Gastrocnemius medialis (tissue), 4 donors: Measurements from ENCODE around the gene PLXND1. TPM values are rescaled to one million over a fixed set of nuclear protein-coding genes. Genes with fewer than 3 reads are reported as not detected.

Source experiments
- ATAC-seq, 2 donors: fragments of 150-250 bp; one replicate each; pipeline ENCODE4 v1.9.1; 2016
- DNase-seq, 2 donors: peaks; one replicate each; pipeline ENCODE4 v3.0.0-alpha.2; 2019
- H3K27ac ChIP-seq, 4 donors: fragments of 200-600 bp; sonication (generic); 1 replicate in 1 of 4; 2 replicates in 3 of 4; pipeline ENCODE4 v1.5.1; 2016 to 2018; ENCODE audit warnings: mild to moderate bottlenecking in 2 of 4, moderate library complexity in 1 of 4
- H3K27me3 ChIP-seq, 3 donors: fragments of 200-600 bp; sonication (generic) in 2 of 3; 1 replicate in 1 of 3; 2 replicates in 2 of 3; pipeline versions ENCODE4 v1.5.1 to v1.6.0; 2016 to 2019; ENCODE audit warnings: mild to moderate bottlenecking in 1 of 3, moderate library complexity in 1 of 3
- H3K36me3 ChIP-seq, 2 donors: fragments of 200-600 bp; sonication (generic) in 1 of 2; one replicate each; pipeline ENCODE4 v1.5.1; 2017 to 2018
- H3K4me1 ChIP-seq, 2 donors: fragments of 200-600 bp; sonication (generic) in 1 of 2; one replicate each; pipeline ENCODE4 v1.5.1; 2016 to 2017; ENCODE audit warnings: mild to moderate bottlenecking in 2 of 2
- H3K4me3 ChIP-seq, 4 donors: fragments of 200-600 bp; sonication (generic) in 3 of 4; 1 replicate in 1 of 4; 2 replicates in 3 of 4; pipeline ENCODE4 v1.5.1; 2016 to 2019; ENCODE audit warnings: mild to moderate bottlenecking in 2 of 4
- H3K9me3 ChIP-seq, 3 donors: fragments of 200-600 bp; sonication (generic) in 2 of 3; 1 replicate in 1 of 3; 2 replicates in 2 of 3; pipeline ENCODE4 v1.5.1; 2016 to 2019
- POLR2A ChIP-seq, 2 donors: fragments of 450-650 bp; IDR thresholded peaks; one replicate each; pipeline ENCODE4 v1.6.1; 2017; ENCODE audit warnings: antibody characterized with exemption in 2 of 2, mild to moderate bottlenecking in 2 of 2, moderate library complexity in 2 of 2
- in situ Hi-C, 4 donors: fragments of 200-750 bp; cut with MboI; loops; one replicate each; pipeline versions ENCODE4 v1.15.0 to v1.8.0; 2017; ENCODE audit warnings: low sequenced_read_pairs in 4 of 4
- intact Hi-C: fragments of 100-400 bp; cut with DNase I; formaldehyde crosslinking; loops from one replicate; pipeline ENCODE4 v1.15.1; 2023; ENCODE audit warnings: low total_unique reads
- total RNA-seq, 4 donors: library from RNA; depleted of rRNA; stranded (reverse); fragments of >200 nt; gene quantifications; one replicate each; pipeline versions ENCODE4 v1.1.0 to v1.2.3, GENCODE V29; 2016
- TF ChIP-seq, protein P1 (sequence below), 5 experiments: fragments of 450-650 bp in 3 of 5; fragments of 200-600 bp in 2 of 5; sonication (generic) in 2 of 5; IDR thresholded peaks in 4 of 5; conservative IDR thresholded peaks in 1 of 5; 1 replicate in 4 of 5; 2 replicates in 1 of 5; pipeline ENCODE4 v1.5.1; 2016 to 2019; ENCODE audit warnings: antibody characterized with exemption in 5 of 5, mild to moderate bottlenecking in 3 of 5, moderate library complexity in 3 of 5

Gene PLXND1
- total RNA-seq, 4 donors from 2014 or later = 15.7 to 70.9 (median 19.9) TPM

DNA sequence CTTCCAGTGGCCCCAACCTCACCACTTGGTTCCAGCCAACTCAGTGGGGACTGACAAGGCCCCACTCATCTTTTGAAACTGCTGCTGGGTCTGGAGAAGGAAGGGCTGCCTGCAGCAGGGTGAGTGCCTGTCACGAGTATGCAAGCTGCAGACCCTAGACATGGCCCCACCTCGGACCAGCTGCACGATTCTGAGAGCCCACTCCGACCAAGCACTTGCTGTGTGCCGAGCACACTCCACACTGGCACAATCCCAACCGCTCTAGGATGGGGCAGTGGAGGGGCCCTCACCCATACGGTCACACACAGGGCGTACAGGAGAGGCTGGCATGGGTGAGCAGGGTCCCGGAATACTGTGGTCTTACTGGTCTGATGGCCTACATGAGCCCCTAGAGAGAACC is 8.0 kb upstream of the PLXND1 start:
- no peak for ATAC-seq
- intact Hi-C loops = no loop called here
- H3K27me3 ChIP-seq = no peaks in the 10 kb centered on the region
- no peaks in the 10 kb centered on the region for H3K9me3 ChIP-seq
- TF ChIP-seq, protein P1, sequence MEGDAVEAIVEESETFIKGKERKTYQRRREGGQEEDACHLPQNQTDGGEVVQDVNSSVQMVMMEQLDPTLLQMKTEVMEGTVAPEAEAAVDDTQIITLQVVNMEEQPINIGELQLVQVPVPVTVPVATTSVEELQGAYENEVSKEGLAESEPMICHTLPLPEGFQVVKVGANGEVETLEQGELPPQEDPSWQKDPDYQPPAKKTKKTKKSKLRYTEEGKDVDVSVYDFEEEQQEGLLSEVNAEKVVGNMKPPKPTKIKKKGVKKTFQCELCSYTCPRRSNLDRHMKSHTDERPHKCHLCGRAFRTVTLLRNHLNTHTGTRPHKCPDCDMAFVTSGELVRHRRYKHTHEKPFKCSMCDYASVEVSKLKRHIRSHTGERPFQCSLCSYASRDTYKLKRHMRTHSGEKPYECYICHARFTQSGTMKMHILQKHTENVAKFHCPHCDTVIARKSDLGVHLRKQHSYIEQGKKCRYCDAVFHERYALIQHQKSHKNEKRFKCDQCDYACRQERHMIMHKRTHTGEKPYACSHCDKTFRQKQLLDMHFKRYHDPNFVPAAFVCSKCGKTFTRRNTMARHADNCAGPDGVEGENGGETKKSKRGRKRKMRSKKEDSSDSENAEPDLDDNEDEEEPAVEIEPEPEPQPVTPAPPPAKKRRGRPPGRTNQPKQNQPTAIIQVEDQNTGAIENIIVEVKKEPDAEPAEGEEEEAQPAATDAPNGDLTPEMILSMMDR (IDR thresholded peaks at IDR 0.05 in 4 of 5, conservative IDR thresholded peaks at IDR 0.05 in 1 of 5) = no peak
- no peak for TF ChIP-seq POLR2A (IDR thresholded peaks at IDR 0.05)
- no peak for DNase-seq
- no peaks in the 10 kb centered on the region for H3K36me3 ChIP-seq
- peak overlapping the region in 3 of 4 donors; percentile 27 to 77 (median 76) for H3K27ac ChIP-seq
- peaks cover 11 to 28% of the 10 kb centered on the region in 2 donors for H3K4me1 ChIP-seq
- H3K4me3 ChIP-seq = no peak overlapping the region
- in situ Hi-C loops = loop anchor here in 1 of 4 donors (10.0 kb wide), 1 partner anchor 120 kb away; no protein-coding TSS in a partner anchor

DNA sequence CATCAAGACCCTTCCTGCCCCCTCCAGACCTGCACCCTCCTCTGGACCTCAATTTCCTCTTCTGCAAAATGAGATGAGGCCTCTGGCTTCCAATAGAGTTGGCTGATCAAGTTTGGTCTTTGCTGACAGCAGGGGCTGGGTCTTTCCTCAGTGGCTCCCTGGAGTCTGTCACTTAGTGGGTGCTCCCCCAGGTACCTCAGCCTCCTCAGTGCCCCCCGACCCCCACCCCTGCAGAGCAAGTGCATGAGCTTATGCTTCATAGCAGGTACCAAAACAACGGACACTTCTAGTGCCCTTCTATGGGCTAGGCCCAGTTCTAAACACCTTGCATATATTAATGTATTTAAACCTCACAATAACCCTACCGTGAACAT is 6.9 kb upstream of the PLXND1 start:
- ATAC-seq (no peak), DNase-seq (no peak)
- no peak for TF ChIP-seq POLR2A (IDR thresholded peaks at IDR 0.05)
- TF ChIP-seq, protein P1 (IDR thresholded peaks at IDR 0.05 in 4 of 5, conservative IDR thresholded peaks at IDR 0.05 in 1 of 5) = no peak
- no peaks in the 10 kb centered on the region for H3K36me3 ChIP-seq
- in situ Hi-C loops = loop anchor here in 1 of 4 donors (10.0 kb wide), 1 partner anchor 119 kb away; no protein-coding TSS in a partner anchor
- H3K27me3 ChIP-seq = no peaks in the 10 kb centered on the region
- H3K4me3 ChIP-seq = no peak overlapping the region
- intact Hi-C loops = no loop called here
- H3K9me3 ChIP-seq = no peaks in the 10 kb centered on the region
- H3K27ac ChIP-seq = no peak overlapping the region
- peaks cover 5 to 31% of the 10 kb centered on the region in 2 donors for H3K4me1 ChIP-seq

DNA sequence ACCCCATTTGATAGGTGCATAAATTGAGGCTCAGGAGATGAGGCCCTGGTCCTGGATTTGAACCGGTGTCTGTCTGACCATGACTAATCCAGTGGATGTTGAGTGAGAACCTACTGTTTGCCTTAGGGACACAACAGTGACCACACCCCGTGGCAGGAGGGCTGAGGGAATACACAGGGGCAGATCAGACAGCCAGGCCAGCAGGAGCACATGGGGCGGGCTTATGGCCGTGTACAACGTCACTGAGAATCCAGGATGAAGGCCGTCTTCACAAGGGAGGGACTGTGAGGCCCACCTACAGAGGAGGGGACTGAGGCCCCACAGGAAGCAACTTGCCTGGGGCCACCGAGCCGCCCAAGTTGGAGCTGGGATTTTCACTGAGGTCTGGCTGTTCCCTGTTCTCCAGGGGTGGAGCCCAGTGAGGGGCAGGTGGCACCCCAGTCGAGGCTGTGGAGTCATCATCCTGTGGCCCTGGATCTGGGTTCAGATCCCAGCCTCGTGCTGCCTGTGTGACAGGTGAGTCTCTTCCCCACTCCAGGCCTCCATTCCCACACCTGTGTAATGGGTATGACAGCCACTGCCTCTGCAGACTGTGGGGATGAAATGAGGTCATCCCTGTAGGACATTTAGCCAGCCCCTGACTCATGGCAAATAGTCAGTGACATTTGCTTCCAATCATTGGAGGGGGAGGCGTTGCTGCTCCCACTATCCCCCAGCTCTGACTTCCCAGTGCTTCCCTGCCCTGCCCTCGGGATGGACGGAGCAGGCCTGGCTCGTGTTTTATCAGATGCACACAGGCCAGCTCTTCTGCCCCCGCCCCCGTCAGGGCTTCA is 6.3 kb upstream of the PLXND1 start:
- peaks cover 3 to 37% of the 10 kb centered on the region in 2 donors for H3K4me1 ChIP-seq

DNA sequence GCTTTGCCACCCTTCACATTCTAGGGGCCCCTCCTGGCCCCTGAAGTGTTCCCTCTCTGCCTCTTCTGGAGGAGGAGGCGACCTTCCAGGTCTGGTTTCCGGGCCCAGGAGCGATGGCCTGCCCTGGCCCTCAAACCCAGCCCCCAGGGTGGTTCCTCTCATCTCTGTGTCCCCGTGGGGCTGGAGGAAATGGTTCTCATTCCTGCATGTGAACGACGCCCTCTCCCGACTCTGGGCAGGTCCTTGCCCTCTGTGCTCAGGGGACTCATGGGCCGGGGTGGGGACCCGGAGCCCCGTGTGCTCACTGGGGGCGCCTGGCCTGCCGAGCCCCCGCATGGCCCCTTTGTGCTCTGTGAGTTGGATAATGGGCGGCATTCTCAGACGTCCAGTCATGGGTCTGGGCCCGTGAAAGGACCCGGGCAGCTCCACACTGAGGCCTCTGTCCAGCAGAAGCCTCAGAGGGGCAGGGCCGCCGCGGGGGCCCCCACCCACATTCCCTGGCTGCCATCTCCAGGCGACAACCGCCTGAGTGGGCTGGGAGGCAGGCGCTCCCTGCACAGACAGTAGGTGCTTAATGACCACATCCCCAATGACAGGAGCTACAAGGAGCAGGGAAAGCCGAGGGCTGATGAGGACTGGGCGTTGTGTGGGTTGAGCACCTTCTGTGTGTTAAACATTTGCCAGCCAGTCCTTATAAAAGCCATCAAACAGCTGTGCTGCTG is 5.5 kb upstream of the PLXND1 start:
- ATAC-seq (no peak), DNase-seq (no peak)
- Histone ChIP-seq H3K27me3 (no peaks in the 10 kb centered on the region), H3K36me3 (no peaks in the 10 kb centered on the region), H3K9me3 (no peaks in the 10 kb centered on the region), H3K4me3 (no peak overlapping the region), H3K27ac (peak overlapping the region; percentile 9 to 53 (median 48)), H3K4me1 (peaks cover 5 to 40% of the 10 kb centered on the region in 2 donors)
- intact Hi-C loops = no loop called here
- in situ Hi-C loops = loop anchor here in 1 of 4 donors (10.0 kb wide), 1 partner anchor 117 kb away; no protein-coding TSS in a partner anchor
- TF ChIP-seq, protein P1 (IDR thresholded peaks at IDR 0.05 in 4 of 5, conservative IDR thresholded peaks at IDR 0.05 in 1 of 5) = no peak
- no peak for TF ChIP-seq POLR2A (IDR thresholded peaks at IDR 0.05)

More for the DNA sequence above, 6.3 kb upstream of the PLXND1 start:
- in situ Hi-C loops (loop anchor here in 1 of 4 donors (10.0 kb wide), 1 partner anchor 118 kb away; no protein-coding TSS in a partner anchor), intact Hi-C loops (no loop called here)
- no peak for DNase-seq
- ATAC-seq = no peak
- peak overlapping the region; percentile 9 to 53 (median 48) for H3K27ac ChIP-seq
- H3K9me3 ChIP-seq = no peaks in the 10 kb centered on the region
- TF ChIP-seq POLR2A (IDR thresholded peaks at IDR 0.05) = no peak
- TF ChIP-seq, protein P1 (IDR thresholded peaks at IDR 0.05 in 4 of 5, conservative IDR thresholded peaks at IDR 0.05 in 1 of 5) = no peak
- H3K27me3 ChIP-seq = no peaks in the 10 kb centered on the region
- no peaks in the 10 kb centered on the region for H3K36me3 ChIP-seq
- H3K4me3 ChIP-seq = no peak overlapping the region
